Measurements from ENCODE around the gene SOCS3. TPM values are rescaled to one million over a fixed set of nuclear protein-coding genes. Genes with fewer than 3 reads are reported as not detected.

Gene SOCS3
- total RNA-seq, 1 donor from 2014 or later: 13.6 TPM

DNA sequence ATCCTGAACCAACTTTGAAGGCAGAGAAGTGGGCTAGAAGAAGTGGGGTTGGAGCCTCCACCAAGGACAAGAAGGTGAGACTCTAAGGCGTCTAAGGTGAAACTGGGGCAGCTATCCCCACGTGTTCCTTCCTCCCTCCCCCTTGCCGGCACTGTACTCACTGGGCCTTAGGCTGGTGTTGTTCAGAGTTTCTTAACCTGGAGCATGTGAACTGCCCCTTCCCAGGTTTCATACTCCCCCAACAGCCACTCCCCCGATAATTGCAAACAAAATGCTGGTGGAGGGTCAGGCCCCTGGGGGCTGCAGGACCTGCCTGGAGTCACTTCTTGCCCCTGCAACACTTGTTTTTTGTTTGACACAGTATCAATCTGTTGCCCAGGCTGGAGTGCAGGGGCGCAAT is 7.3 kb upstream of the SOCS3 start:
- Mint-ChIP-seq H3K4me3 (ENCODE audit: unreplicated experiment) (no peak overlapping the region), H3K27ac (ENCODE audit: unreplicated experiment) (peak overlapping the region; percentile 94), H3K36me3 (ENCODE audit: low read depth) (no peaks in the 10 kb centered on the region), H3K27me3 (ENCODE audit: low read depth) (no peaks in the 10 kb centered on the region), H3K9me3 (ENCODE audit: low read depth) (no peaks in the 10 kb centered on the region), H3K4me1 (ENCODE audit: low read depth) (peaks cover 36% of the 10 kb centered on the region)
- no peak for DNase-seq (ENCODE audit: low spot score)
- TF ChIP-seq, protein P1, sequence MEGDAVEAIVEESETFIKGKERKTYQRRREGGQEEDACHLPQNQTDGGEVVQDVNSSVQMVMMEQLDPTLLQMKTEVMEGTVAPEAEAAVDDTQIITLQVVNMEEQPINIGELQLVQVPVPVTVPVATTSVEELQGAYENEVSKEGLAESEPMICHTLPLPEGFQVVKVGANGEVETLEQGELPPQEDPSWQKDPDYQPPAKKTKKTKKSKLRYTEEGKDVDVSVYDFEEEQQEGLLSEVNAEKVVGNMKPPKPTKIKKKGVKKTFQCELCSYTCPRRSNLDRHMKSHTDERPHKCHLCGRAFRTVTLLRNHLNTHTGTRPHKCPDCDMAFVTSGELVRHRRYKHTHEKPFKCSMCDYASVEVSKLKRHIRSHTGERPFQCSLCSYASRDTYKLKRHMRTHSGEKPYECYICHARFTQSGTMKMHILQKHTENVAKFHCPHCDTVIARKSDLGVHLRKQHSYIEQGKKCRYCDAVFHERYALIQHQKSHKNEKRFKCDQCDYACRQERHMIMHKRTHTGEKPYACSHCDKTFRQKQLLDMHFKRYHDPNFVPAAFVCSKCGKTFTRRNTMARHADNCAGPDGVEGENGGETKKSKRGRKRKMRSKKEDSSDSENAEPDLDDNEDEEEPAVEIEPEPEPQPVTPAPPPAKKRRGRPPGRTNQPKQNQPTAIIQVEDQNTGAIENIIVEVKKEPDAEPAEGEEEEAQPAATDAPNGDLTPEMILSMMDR (IDR thresholded peaks at IDR 0.05): no peak

DNA sequence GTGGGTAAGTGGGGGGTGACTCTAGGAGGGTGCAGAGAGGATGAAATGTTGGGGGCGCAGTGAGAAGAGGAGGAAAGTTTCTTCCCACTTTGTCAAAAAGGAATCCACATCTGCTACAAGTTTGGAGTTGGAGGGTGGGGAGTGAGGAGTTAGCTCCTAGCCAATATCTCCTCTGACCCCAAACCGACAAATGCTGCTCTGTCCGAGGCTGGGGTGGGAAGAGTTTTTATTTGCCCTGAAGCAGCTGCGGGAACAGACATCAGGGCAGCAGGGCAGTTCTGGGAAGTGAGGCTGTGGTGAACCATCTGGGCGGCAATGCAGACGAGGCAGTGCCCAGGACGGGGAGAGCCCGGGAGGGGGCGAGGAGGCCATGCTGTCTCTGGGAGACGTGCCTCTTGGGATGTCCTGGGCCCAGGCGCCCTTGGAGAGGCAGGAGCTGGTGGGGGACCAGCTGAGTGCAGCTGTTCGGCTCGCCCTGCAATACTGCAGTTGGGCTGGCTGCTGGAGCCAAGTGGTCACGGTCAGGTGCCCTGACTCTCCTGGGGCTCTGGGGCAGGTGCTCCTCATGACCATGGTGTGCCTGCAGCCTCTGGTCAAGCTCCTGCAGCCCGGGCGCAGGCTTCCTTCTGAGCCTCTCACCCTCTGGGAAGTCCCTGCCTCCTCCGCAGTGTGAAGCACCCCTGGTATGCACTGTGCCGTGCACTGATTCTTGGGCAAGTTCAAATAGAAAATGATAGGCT is 6.4 kb upstream of the SOCS3 start:
- H3K36me3 Mint-ChIP-seq (ENCODE audit: low read depth): no peaks in the 10 kb centered on the region
- TF ChIP-seq, protein P1 (IDR thresholded peaks at IDR 0.05): peak; percentile 14
- H3K4me1 Mint-ChIP-seq (ENCODE audit: low read depth): peaks cover 36% of the 10 kb centered on the region
- H3K27me3 Mint-ChIP-seq (ENCODE audit: low read depth): no peaks in the 10 kb centered on the region
- DNase-seq (ENCODE audit: low spot score): no peak
- no peaks in the 10 kb centered on the region for H3K9me3 Mint-ChIP-seq (ENCODE audit: low read depth)
- H3K27ac Mint-ChIP-seq (ENCODE audit: unreplicated experiment): peak overlapping the region; percentile 94
- peak overlapping the region; percentile 58 for H3K4me3 Mint-ChIP-seq (ENCODE audit: unreplicated experiment)

DNA sequence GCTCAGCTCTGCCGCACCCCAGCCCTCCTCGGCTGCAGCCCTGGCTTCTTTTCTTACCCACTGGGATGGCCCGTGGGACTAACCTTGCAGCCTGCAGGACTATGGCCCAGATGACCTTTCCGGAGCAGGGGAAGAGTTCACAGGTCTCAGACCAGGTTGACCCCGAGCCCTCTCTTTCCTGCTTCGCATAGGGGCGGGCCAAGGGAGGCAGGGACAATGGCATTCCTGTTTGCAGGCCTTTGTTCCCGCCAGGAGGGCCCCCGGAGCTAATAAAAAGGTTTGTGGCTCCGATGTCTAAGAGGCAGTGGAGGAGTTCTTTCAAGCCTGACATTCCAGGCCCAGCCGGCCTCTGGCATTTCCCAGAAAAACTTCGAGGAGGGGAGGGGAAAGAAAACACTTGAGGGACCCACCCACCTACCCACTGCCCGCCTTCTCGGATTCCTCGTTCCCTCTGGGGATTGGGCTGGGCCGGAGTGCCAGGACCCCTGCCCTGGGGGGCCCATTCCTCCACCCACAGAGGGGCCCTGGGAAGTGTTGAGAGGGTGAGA is 5.8 kb upstream of the SOCS3 start:
- DNase-seq (ENCODE audit: low spot score): no peak
- Mint-ChIP-seq H3K4me1 (ENCODE audit: low read depth) (peaks cover 39% of the 10 kb centered on the region), H3K27me3 (ENCODE audit: low read depth) (no peaks in the 10 kb centered on the region), H3K9me3 (ENCODE audit: low read depth) (no peaks in the 10 kb centered on the region), H3K27ac (ENCODE audit: unreplicated experiment) (peak overlapping the region; percentile 94), H3K4me3 (ENCODE audit: unreplicated experiment) (peak overlapping the region; percentile 58), H3K36me3 (ENCODE audit: low read depth) (no peaks in the 10 kb centered on the region)
- TF ChIP-seq, protein P1 (IDR thresholded peaks at IDR 0.05): no peak

DNA sequence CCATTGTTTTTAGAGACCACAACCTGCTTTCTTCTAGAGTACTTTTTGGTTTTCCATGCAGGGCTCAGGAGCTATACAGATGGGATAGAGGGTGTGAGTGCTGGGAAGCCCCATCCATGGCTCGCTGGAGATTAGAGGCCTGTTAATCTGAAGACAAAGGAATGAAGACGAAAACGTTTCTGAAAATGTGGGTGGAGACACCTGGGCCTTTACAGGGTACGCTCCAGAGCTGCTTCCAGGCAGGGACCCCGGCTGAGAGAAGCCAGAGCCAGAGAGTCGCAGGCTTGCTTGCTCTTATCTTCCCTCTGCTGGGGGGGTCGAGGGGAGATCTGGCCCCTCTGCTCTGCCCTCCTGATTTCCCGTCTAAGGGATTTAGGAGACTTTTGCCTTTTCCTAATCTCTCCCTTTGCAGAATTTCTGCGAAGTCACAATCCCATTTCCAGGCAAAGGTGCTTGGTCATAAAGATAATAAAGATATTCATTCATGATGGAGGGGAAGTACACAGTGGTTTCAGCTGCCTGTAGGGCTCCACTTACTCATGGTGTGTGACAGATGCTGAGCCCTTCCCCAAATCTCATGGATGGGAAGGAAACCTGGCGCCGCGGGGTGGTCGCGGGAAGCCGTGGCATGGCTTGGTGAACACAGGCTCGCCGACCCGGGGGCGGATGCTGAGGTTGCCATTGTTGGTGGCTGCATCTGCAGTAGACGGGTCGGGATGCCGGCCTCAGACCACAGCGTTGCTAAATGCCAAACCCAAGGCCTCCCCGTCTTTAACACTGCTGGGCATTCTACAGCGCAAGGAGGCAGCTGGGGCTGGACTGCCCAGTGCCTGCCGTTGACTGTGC is 4.8 kb upstream of the SOCS3 start:
- Mint-ChIP-seq H3K27me3 (ENCODE audit: low read depth) (no peaks in the 10 kb centered on the region), H3K36me3 (ENCODE audit: low read depth) (no peaks in the 10 kb centered on the region), H3K4me1 (ENCODE audit: low read depth) (peaks cover 40% of the 10 kb centered on the region), H3K27ac (ENCODE audit: unreplicated experiment) (peak overlapping the region; percentile 32), H3K9me3 (ENCODE audit: low read depth) (no peaks in the 10 kb centered on the region), H3K4me3 (ENCODE audit: unreplicated experiment) (no peak overlapping the region)
- no peak for DNase-seq (ENCODE audit: low spot score)
- TF ChIP-seq, protein P1 (IDR thresholded peaks at IDR 0.05): no peak

DNA sequence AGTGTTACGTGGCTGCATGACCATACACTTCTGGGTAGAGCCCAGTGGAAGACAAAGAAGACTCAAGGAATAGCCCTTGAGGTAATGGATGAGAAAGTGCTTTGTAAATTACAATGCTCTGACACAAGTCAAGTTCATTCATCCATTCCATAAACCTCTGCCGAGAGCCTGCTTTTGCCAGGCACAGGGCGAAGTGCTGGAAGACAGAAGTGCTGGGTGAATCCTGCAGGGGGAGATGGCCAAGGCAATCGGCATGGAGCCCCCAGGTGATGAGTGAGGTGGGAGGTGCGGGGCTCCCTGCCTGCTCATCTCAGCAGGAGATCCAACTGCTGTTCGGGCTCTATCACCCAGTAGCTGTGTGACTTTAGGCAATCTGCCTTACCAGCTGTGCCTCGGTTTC is 2.8 kb upstream of the SOCS3 start:
- TF ChIP-seq, protein P1 (IDR thresholded peaks at IDR 0.05): peak; percentile 31
- Mint-ChIP-seq H3K27ac (ENCODE audit: unreplicated experiment) (no peak overlapping the region), H3K4me3 (ENCODE audit: unreplicated experiment) (no peak overlapping the region), H3K27me3 (ENCODE audit: low read depth) (no peaks in the 10 kb centered on the region), H3K9me3 (ENCODE audit: low read depth) (no peaks in the 10 kb centered on the region), H3K4me1 (ENCODE audit: low read depth) (peaks cover 47% of the 10 kb centered on the region), H3K36me3 (ENCODE audit: low read depth) (peaks cover 6% of the 10 kb centered on the region)
- DNase-seq (ENCODE audit: low spot score): no peak

Data from chondrocyte (in vitro differentiated cells).